DND-41 (cell line): ENCODE data around the gene SYF2.

ENCODE experiments used
- ATAC-seq: fragments of 200-7000 bp; cut with Tn5 transposase; 3 replicates; pipeline ENCODE4 v1.9.1; 2021; ENCODE audit warnings: low read depth; ENCODE audit not compliant: insufficient read depth
- DNase-seq: peaks from one replicate; pipeline ENCODE4 v3.0.0-alpha.2; 2020
- H2AFZ ChIP-seq: 2 replicates; pipeline ENCODE4 v1.6.0; 2012; ENCODE audit warnings: low read depth, low read length
- H3K27ac ChIP-seq: 2 replicates; pipeline ENCODE4 v1.5.1; 2012; ENCODE audit warnings: low read length, inconsistent platforms
- H3K27me3 ChIP-seq: fragments of 200-600 bp; sonication (generic); 2 replicates; pipeline ENCODE4 v1.6.0; 2012; ENCODE audit warnings: low read length, mild to moderate bottlenecking, inconsistent platforms; ENCODE audit not compliant: insufficient read depth, poor library complexity
- H3K36me3 ChIP-seq: 2 replicates; pipeline ENCODE4 v1.5.1; 2012; ENCODE audit warnings: low read length, inconsistent platforms; ENCODE audit not compliant: insufficient read depth
- H3K4me1 ChIP-seq: 2 replicates; pipeline ENCODE4 v1.5.1; 2012; ENCODE audit warnings: mild to moderate bottlenecking, low read length; ENCODE audit not compliant: insufficient read depth
- H3K4me2 ChIP-seq: 2 replicates; pipeline ENCODE4 v1.6.0; 2012; ENCODE audit warnings: mild to moderate bottlenecking, moderate library complexity, low read length, inconsistent platforms; ENCODE audit not compliant: insufficient read depth
- H3K4me3 ChIP-seq, 2 experiments: fragments of 200-600 bp in 1 of 2; shearing (Covaris generic) in 1 of 2; 2 replicates each; pipeline ENCODE4 v1.5.1; 2012 to 2016; ENCODE audit warnings: inconsistent platforms in 2 of 2, low read length in 2 of 2, mild to moderate bottlenecking in 2 of 2, low read depth in 1 of 2, moderate library complexity in 1 of 2
- H3K79me2 ChIP-seq: 2 replicates; pipeline ENCODE4 v1.6.0; 2012; ENCODE audit warnings: low read length, inconsistent platforms; ENCODE audit not compliant: insufficient read depth
- H3K9ac ChIP-seq: 2 replicates; pipeline ENCODE4 v1.6.0; 2012; ENCODE audit warnings: low read depth, mild to moderate bottlenecking, inconsistent platforms, low read length, moderate library complexity
- H3K9me3 ChIP-seq: 2 replicates; pipeline ENCODE4 v1.5.1; 2012; ENCODE audit warnings: low read length, moderate library complexity, mild to moderate bottlenecking, inconsistent platforms; ENCODE audit not compliant: insufficient read depth, severe bottlenecking
- H4K20me1 ChIP-seq: 2 replicates; pipeline ENCODE4 v1.6.0; 2012; ENCODE audit warnings: low read length; ENCODE audit not compliant: insufficient read depth
- EZH2 ChIP-seq: IDR thresholded peaks from 3 replicates; pipeline ENCODE4 v1.6.1; 2012; ENCODE audit warnings: borderline replicate concordance, low read depth, mild to moderate bottlenecking, moderate library complexity, low read length, inconsistent platforms; ENCODE audit not compliant: severe bottlenecking
- TF ChIP-seq, protein P1 (sequence below): IDR thresholded peaks from 2 replicates; pipeline ENCODE4 v1.5.1; 2012; ENCODE audit warnings: borderline replicate concordance, low read length, moderate library complexity, mild to moderate bottlenecking; ENCODE audit not compliant: poor library complexity, severe bottlenecking; ENCODE audit errors: extremely low read depth

SYF2 gene

DNA sequence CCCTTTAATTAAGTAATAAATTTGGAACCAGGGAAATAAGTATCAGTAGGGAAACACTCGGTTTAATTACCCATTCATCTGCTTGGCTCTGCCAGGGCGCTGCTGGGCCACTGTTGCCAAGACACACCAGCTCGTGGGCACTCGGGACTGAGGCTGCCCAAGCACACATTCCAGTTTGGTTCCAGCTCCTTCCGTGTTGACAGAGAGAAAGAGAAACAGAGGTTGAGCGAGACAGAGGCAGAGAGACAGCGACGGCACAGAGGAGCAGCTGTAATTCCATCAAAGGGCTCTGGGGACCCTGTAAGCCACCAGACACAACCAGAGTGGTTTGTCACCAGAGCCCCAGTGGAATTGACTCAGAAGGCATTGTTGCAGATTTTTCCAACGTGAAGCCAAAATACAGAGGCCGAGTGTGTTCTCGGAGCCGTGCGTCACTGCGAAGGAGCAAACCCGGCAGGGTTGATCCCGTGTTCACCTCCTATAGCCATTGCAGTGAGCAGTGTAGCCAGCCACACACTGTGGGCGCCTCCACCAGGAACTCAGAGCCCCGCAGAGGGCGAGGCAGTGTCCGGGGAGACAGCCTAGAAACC is 33.5 kb downstream of the SYF2 start:
- H3K4me1 ChIP-seq: no peaks in the 10 kb centered on the region
- TF ChIP-seq, protein P1, sequence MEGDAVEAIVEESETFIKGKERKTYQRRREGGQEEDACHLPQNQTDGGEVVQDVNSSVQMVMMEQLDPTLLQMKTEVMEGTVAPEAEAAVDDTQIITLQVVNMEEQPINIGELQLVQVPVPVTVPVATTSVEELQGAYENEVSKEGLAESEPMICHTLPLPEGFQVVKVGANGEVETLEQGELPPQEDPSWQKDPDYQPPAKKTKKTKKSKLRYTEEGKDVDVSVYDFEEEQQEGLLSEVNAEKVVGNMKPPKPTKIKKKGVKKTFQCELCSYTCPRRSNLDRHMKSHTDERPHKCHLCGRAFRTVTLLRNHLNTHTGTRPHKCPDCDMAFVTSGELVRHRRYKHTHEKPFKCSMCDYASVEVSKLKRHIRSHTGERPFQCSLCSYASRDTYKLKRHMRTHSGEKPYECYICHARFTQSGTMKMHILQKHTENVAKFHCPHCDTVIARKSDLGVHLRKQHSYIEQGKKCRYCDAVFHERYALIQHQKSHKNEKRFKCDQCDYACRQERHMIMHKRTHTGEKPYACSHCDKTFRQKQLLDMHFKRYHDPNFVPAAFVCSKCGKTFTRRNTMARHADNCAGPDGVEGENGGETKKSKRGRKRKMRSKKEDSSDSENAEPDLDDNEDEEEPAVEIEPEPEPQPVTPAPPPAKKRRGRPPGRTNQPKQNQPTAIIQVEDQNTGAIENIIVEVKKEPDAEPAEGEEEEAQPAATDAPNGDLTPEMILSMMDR: no peak
- TF ChIP-seq EZH2: no peak
- H3K9me3 ChIP-seq: no peaks in the 10 kb centered on the region
- ATAC-seq (no peak), DNase-seq (no peak)
- H3K27ac ChIP-seq: no peak overlapping the region
- H2AFZ ChIP-seq: no peak overlapping the region
- H3K4me3 ChIP-seq: no peak overlapping the region
- H3K4me2 ChIP-seq: no peak overlapping the region
- no peaks in the 10 kb centered on the region for H3K79me2 ChIP-seq
- H3K9ac ChIP-seq: no peak overlapping the region
- no peaks in the 10 kb centered on the region; the same call in 1 of the 2 replicates for H4K20me1 ChIP-seq
- no peaks in the 10 kb centered on the region for H3K27me3 ChIP-seq
- no peaks in the 10 kb centered on the region for H3K36me3 ChIP-seq

GRCh38 chr1:25197982-25198662 is 34.2 kb downstream of the SYF2 start:
- H3K4me1 ChIP-seq: no peaks in the 10 kb centered on the region
- H3K27ac ChIP-seq: no peak overlapping the region
- no peak overlapping the region for H2AFZ ChIP-seq
- DNase-seq (no peak), ATAC-seq (no peak)
- H3K36me3 ChIP-seq: no peaks in the 10 kb centered on the region
- no peak overlapping the region for H3K4me3 ChIP-seq
- no peak for TF ChIP-seq EZH2
- TF ChIP-seq, protein P1: no peak
- no peaks in the 10 kb centered on the region; the same call in 1 of the 2 replicates for H4K20me1 ChIP-seq
- H3K9me3 ChIP-seq: no peaks in the 10 kb centered on the region
- H3K4me2 ChIP-seq: no peak overlapping the region
- no peaks in the 10 kb centered on the region for H3K79me2 ChIP-seq
- no peak overlapping the region for H3K9ac ChIP-seq
- no peaks in the 10 kb centered on the region for H3K27me3 ChIP-seq

GRCh38 chr1:25197235-25197975 is 34.9 kb downstream of the SYF2 start:
- no peaks in the 10 kb centered on the region; the same call in none of the 2 replicates for H4K20me1 ChIP-seq
- no peaks in the 10 kb centered on the region for H3K9me3 ChIP-seq
- H3K27ac ChIP-seq: no peak overlapping the region
- no peak for DNase-seq
- H3K27me3 ChIP-seq: no peaks in the 10 kb centered on the region
- no peak for TF ChIP-seq EZH2
- TF ChIP-seq, protein P1: no peak
- no peaks in the 10 kb centered on the region for H3K79me2 ChIP-seq
- ATAC-seq: no peak
- H2AFZ ChIP-seq: no peak overlapping the region
- H3K9ac ChIP-seq: no peak overlapping the region
- H3K4me3 ChIP-seq: no peak overlapping the region
- no peaks in the 10 kb centered on the region for H3K4me1 ChIP-seq
- no peak overlapping the region for H3K4me2 ChIP-seq
- no peaks in the 10 kb centered on the region for H3K36me3 ChIP-seq
